C4-2B (cell line): ENCODE data around the gene ANK3.

Experiments used
- CTCF ChIP-seq: fragments of 450-650 bp; conservative IDR thresholded peaks from 2 replicates; pipeline ENCODE4 v1.5.1; 2017; ENCODE audit warnings: mild to moderate bottlenecking
- ZFX ChIP-seq: fragments of 450-650 bp; IDR thresholded peaks from 2 replicates; pipeline ENCODE4 v1.6.1; 2017

DNA sequence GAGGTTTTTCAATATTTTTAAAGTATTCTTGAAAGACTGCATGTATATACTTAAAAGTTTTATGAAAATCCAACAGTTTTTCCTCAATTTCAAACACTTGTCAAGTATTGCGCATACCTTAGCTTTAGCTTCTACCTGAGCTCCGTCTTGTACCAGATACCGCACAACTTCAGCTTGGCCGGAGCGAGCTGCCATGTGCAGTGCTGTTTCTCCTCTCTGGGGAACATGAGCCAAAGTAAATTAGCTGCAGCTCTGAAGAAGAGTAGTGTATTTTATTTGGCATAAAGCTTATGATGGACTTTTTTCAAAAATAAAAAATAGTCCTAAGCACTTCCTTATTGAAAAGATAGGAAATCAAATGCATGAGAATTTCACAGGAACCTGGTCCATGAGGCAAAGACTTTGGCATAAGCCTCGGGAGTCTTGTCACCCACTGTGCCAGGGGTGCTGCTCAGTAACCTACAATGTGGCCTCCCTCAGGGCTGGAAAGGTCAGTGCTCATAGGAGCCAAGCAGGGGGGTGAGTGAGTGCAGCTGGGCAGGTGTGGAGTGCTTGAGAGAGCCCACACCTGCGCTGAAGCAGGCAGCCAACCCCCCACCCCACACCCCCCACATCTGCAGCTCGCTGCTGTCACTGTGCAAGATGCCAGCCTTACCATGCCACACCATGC lies 189.5 kb downstream of the ANK3 start:
- TF ChIP-seq CTCF (no peak), ZFX (no peak)
